Superior temporal gyrus (tissue), 1 donor: Measurements from ENCODE around the gene MLPH.

ENCODE experiments used
- DNase-seq: peaks from one replicate; pipeline ENCODE4 v3.0.0-alpha.2; 2016; ENCODE audit errors: extremely low spot score

MLPH gene

DNA sequence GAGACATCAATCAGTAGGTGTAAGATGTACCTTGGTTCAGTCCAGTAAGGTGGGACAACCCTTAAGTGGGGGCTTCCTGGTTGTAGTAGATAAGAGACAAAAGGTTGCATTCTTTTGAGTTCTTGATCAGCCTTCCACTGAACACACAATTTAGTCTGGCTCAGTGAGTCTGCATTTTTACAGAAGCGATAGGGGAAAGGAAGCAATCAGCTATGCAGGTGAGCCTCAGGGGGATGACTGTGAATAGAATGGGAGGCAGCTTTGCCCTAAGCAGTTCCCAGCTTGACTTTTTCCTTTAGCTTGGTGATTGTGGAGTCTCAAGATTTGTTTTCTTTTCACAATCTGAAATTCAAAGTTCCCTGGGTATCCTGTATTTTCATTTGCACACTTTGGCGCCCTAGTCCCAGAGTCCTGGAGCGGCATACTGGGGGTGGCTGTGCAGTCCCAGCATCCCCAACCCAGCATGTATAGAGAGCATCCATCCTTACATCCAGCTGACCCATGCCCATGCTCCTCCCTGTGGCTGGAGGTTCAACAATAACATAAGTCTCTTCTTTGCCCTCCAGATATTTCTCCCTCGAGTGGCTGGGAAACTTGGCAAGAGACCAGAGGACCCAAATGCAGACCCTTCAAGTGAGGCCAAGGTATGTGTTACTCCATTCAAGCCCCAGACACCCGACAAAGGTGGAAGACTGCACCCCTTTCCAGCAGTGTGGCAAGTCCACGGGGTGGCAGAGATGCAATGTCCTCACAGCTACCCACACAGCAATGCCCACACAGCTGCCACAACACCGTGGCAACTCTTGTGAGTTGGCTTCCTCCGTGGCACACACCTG, 59.2 kb downstream of the MLPH start:
- no peak for DNase-seq

DNA sequence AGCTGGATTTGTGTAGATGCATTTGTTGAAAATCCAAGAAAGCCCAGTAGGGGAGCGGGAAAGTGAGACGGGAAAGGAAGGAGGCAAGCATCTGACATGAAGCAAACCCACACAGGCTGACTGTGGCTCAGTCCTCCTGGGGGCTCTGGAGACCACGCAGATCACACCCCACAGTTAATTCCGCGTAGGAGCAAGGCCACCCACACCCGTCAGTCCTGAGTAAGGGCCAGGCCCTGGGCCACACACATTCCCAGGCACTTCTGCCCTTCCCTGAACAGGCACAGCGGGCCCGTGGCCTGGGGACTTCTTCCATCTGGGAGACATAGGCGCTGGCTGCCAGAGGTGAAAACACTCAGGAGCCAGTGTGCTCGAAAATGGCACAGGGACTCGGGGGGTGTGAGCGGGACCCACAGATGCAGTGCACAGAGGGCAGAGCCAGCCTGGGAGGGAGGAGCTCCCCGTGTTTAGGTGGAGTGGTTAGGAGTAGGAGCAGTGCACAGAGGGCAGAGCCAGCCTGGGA, 59.9 kb downstream of the MLPH start:
- DNase-seq: no peak

GRCh38 chr2:237547841-237548416, 60.9 kb downstream of the MLPH start:
- DNase-seq: no peak

DNA sequence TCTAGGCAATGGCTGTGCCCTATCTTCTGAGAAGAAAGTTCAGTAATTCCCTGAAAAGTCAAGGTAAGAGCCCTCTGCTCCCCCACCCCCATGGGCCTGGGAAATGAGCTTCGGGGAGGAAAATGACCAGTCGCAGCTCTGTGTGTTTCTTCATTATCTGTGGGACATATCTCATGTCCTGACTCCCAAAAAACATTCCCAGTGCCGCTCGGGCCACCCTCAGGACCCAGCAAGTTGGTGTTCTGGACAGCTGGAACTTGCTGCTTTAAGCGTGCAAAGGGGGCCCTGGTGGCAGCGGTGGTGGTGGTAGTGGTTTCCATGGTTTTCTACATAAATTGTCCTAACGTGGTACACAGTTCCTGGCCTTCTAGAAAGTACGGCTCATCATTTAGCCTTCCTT, 62.2 kb downstream of the MLPH start:
- DNase-seq: no peak

DNA sequence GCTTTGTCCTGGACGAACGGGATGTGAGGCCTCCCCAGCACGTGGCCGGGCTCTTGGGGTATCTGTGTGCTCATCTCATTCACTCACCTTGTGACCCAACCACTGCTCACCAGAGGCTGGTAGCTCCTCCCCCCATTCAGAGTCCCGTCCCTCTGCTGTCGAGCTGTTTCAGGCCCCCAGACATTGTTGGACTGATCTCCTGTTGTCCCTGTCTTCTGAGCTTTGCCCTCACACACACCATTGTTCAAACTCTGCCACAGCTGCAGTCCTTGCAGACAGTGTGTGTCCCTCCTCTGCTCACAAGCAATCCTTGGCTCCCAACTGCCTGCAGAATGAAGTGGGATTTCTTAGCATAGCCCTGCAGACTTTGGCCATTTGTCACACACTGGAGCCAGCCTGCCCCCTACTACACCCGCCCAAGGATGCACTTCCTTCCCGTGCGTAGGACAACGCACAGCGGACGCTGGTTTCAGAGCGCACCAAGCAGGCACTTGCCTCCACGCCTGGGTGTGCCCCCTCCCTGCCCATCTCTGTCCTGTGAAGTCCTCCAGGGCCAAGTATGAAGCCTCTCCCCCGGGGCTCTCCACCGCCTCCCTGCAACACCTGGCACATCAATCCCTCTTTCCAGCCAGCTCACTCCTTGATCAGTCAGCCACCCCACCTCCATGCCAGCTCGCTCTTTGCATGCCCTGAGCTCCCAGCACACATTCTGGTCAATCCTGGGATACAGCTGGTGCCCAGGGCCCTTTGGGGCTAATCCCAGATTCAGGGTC, 62.8 kb downstream of the MLPH start:
- DNase-seq: no peak

- no peak for DNase-seq
These were observed 64.1 kb downstream of the MLPH start for GRCh38 chr2:237551071-237551574.

DNA sequence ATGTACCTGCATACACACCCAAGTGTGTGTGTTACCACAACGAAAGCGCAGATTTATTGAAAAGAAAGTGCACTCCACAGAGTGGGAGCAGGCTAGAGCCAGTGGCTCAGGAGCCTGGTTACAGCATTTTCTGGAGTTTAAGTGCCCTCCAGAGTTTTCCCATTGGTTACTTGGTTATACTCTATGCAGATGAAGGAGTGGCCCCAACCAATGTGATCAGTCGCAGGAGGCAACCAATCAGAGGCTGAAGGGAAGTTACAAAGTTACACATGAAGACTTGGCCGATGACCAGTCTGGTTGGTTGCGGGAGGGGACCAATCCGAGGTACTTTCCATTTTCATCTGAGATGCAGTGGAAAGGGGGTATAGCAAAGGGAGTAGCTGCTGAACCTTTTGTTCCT, 65.9 kb downstream of the MLPH start:
- DNase-seq: no peak

DNA sequence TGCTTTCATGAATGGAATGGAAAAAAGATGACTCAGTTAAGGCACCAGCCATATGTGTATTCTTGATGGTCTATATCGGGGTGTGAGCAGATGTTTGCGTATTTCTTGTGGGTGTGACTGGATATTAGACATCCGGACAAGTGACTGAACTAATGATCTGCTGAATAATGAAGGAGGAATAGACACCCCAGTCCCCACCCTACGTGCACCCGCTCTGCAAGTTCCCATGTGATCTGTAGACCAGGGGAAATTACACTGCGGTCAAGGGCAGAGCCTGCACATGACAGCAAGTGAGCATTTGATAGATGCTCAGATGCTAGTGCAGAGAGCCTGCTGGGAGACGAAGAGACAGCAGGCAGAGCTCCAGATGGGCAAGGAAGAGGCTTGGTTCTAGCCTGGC, 66.9 kb downstream of the MLPH start:
- DNase-seq: no peak

- no peak for DNase-seq
These were observed 68.5 kb downstream of the MLPH start for GRCh38 chr2:237555560-237555959.

- DNase-seq: no peak
These were observed 70.0 kb downstream of the MLPH start for GRCh38 chr2:237556773-237557632.

- no peak for DNase-seq
These were observed 70.6 kb downstream of the MLPH start for GRCh38 chr2:237557633-237558015.

- no peak for DNase-seq
These were observed 72.0 kb downstream of the MLPH start for GRCh38 chr2:237558961-237559641.

GRCh38 chr2:237561221-237561620, 74.2 kb downstream of the MLPH start:
- no peak for DNase-seq

DNA sequence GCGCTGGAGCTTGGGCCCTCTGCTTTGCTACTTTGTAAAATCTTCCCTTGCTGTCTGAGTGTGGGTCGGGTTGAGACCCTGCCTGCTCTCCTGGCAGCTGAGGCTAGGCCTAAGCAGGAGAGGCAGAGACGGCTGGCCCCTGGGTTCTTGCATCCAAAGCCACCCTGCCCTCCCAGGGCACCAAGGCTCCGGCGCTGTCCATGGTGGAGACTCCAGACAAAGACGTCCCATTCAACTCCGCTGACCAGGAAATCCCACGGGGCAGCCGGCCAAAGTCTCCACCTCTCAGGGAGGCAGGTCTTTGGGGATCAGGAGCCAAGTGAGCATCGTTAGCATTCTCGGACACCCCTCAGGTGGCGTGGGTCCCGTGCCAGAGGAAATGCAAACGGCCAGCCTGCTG, 76.8 kb downstream of the MLPH start:
- DNase-seq: no peak

DNA sequence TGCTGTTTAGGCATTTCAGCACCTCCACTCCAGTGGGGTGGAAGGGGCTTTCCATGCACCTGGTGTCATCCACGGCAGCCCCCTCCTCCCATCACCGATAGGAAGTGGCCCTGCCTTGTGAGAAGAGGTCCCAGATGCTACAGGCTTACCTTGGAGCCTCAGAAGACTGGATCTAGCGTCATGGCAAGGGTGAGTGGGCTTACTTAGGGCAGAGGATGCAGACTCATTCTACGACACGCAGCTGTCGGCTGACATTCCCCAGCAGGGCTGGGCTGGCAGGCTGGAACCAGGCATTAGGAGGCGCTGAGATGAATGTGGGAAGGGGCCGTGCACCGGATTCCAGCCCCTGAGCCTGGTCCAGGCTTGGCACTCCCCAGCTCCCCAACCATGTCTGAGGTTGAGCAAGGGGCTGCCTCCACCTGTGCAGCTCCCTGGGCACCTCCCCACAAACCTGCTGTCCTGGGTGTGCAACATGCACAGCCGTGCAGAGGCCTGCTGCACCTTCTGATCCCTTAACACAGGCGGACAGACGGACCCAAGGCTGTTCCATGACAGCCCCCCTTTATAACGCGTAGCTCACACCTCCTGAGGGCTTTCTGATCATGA, 77.6 kb downstream of the MLPH start:
- no peak for DNase-seq

DNA sequence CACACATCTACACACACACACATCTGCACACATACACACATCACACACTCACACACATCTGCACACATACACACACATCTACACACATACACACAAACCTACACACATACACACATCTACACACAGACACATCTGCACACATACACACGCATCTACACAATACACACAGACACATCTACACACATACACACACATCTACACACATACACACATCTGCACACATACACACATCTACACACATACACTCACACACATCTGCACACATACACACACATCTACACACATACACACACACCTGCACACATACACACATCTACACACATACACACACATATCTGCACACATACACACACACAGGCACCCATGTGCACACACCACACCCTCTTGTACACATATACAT, 78.9 kb downstream of the MLPH start:
- DNase-seq: no peak

- no peak for DNase-seq
These were observed 79.6 kb downstream of the MLPH start, which contains the start of gene PRLH for GRCh38 chr2:237566401-237567235. TSS of gene PRLH (plus strand) at chr2:237566574. CDS start at chr2:237566574, 0 bp downstream.

DNA sequence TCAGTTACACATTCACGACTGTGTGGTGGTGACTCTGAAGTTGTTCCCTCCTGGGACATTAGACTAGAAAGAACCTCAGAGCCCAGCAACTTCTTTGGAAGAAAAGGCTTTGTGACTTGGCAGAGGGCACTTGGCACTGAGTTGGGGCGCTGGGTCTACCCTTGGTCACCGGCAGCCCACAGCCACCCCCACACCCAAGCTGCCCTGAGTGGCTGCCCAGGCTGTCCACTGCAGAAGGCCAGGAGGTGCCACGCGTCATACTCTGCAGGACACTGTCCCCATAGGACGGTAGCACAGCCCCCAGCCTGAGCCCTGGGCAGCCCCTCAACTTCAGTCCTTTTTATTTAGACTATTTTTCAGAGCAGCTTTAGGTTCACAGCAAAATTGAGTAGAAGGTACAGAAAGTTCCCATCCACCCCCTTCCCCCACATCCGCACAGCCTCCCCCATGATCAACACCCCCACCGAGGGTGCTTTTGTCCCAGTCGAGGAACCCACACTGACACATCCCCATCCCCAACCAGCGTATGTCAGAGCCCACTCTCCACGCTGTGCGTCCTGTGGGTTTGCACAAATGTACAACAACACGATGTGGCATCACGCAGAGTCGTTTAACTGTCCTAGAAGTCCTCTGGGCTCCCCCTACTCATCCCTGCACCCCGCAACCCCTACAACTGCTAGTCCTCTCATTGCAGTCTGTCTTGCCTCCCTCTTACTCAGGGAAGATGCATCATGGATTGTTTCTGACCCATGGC, 80.4 kb downstream of the MLPH start:
- DNase-seq: no peak
